Mesothelial cell of epicardium (in vitro differentiated cells): ENCODE data around the gene HDAC7. TPM values are rescaled to one million over a fixed set of nuclear protein-coding genes. Genes with fewer than 3 reads are reported as not detected.

Experiments
- DNase-seq, 2 experiments: peaks; one replicate each; pipeline ENCODE4 v3.0.0; 2021; ENCODE audit warnings: low spot score in 2 of 2; ENCODE audit not compliant: unreplicated experiment in 2 of 2
- H3K27ac Mint-ChIP-seq: 2 replicates; pipeline ENCODE4 v1.8.0; 2021; ENCODE audit warnings: mixed read lengths
- H3K27me3 Mint-ChIP-seq: 2 replicates; pipeline ENCODE4 v1.8.0; 2021; ENCODE audit warnings: low read depth, mixed read lengths
- H3K36me3 Mint-ChIP-seq: 2 replicates; pipeline ENCODE4 v1.8.0; 2021; ENCODE audit warnings: mixed read lengths
- H3K4me1 Mint-ChIP-seq: 2 replicates; pipeline ENCODE4 v1.8.0; 2021; ENCODE audit warnings: mixed read lengths
- H3K4me3 Mint-ChIP-seq: 2 replicates; pipeline ENCODE4 v1.8.0; 2021; ENCODE audit warnings: mild to moderate bottlenecking, moderate library complexity, mixed read lengths
- H3K9me3 Mint-ChIP-seq: 2 replicates; pipeline ENCODE4 v1.8.0; 2021; ENCODE audit warnings: mixed read lengths
- CTCF ChIP-seq: fragments of 200-600 bp; sonication (generic); IDR thresholded peaks from one replicate; pipeline ENCODE4 v1.5.0; 2021; ENCODE audit warnings: antibody characterized with exemption; ENCODE audit not compliant: unreplicated experiment
- total RNA-seq: library from RNA; stranded (reverse); gene quantifications from 3 replicates; pipeline ENCODE4 v1.2.1, GENCODE V29; 2021

The HDAC7 gene
- total RNA-seq, 1 donor from 2014 or later: 132 TPM

GRCh38 chr12:47837190-47838171 is 17.8 kb upstream of the HDAC7 start:
- H3K9me3 Mint-ChIP-seq: no peaks in the 10 kb centered on the region
- H3K36me3 Mint-ChIP-seq: no peaks in the 10 kb centered on the region
- H3K27ac Mint-ChIP-seq: no peak overlapping the region
- H3K4me1 Mint-ChIP-seq: peaks cover 51% of the 10 kb centered on the region
- peak; percentile 99 for TF ChIP-seq CTCF
- H3K4me3 Mint-ChIP-seq: no peak overlapping the region
- peak in 1 of 2 experiments; percentile 79 for DNase-seq
- no peaks in the 10 kb centered on the region for H3K27me3 Mint-ChIP-seq

- H3K9me3 Mint-ChIP-seq: no peaks in the 10 kb centered on the region
- peak overlapping the region; percentile 48 for H3K27ac Mint-ChIP-seq
- no peak for DNase-seq
- H3K36me3 Mint-ChIP-seq: no peaks in the 10 kb centered on the region
- peaks cover 44% of the 10 kb centered on the region for H3K4me1 Mint-ChIP-seq
- H3K4me3 Mint-ChIP-seq: no peak overlapping the region
- TF ChIP-seq CTCF: no peak
- H3K27me3 Mint-ChIP-seq: no peaks in the 10 kb centered on the region
These were observed 16.1 kb upstream of the HDAC7 start for GRCh38 chr12:47835831-47836155.

- peak overlapping the region; percentile 48 for H3K27ac Mint-ChIP-seq
- no peak for DNase-seq
- no peak for TF ChIP-seq CTCF
- H3K4me3 Mint-ChIP-seq: no peak overlapping the region
- no peaks in the 10 kb centered on the region for H3K36me3 Mint-ChIP-seq
- peaks cover 44% of the 10 kb centered on the region for H3K4me1 Mint-ChIP-seq
- no peaks in the 10 kb centered on the region for H3K27me3 Mint-ChIP-seq
- no peaks in the 10 kb centered on the region for H3K9me3 Mint-ChIP-seq
These were observed 15.5 kb upstream of the HDAC7 start for GRCh38 chr12:47835006-47835830.

GRCh38 chr12:47834199-47834903 is 14.6 kb upstream of the HDAC7 start:
- Mint-ChIP-seq H3K36me3 (no peaks in the 10 kb centered on the region), H3K9me3 (no peaks in the 10 kb centered on the region), H3K27me3 (no peaks in the 10 kb centered on the region), H3K4me3 (no peak overlapping the region), H3K27ac (peak overlapping the region; percentile 66), H3K4me1 (peaks cover 47% of the 10 kb centered on the region)
- DNase-seq: no peak
- TF ChIP-seq CTCF: no peak

- peaks cover 55% of the 10 kb centered on the region for H3K4me1 Mint-ChIP-seq
- no peak for TF ChIP-seq CTCF
- no peak overlapping the region for H3K4me3 Mint-ChIP-seq
- no peak for DNase-seq
- no peaks in the 10 kb centered on the region for H3K9me3 Mint-ChIP-seq
- no peaks in the 10 kb centered on the region for H3K27me3 Mint-ChIP-seq
- H3K27ac Mint-ChIP-seq: no peak overlapping the region
- no peaks in the 10 kb centered on the region for H3K36me3 Mint-ChIP-seq
These were observed 13.9 kb upstream of the HDAC7 start for GRCh38 chr12:47833591-47834012.
